Activated CD8-positive, alpha-beta memory T cell treated with anti-CD3 and anti-CD28 coated beads, Interleukin-2, amount 50 U/mL, for 1 hour (primary cell): ENCODE data around the gene DCDC2.
"Not testable (repeated sequence)": the region's sequence is repeated elsewhere in the genome, so short reads cannot be mapped to it uniquely, and the experiment has no call there.

Experiments
- DNase-seq: peaks from one replicate; pipeline ENCODE4 v3.0.0-alpha.2; 2020; ENCODE audit errors: extremely low read depth

DCDC2 gene

GRCh38 chr6:24272148-24272547 lies 85.7 kb downstream of the DCDC2 start:
- no peak for DNase-seq

- DNase-seq, result no peak
These were observed 87.8 kb downstream of the DCDC2 start for GRCh38 chr6:24270011-24270410.

GRCh38 chr6:24258214-24258613 lies 99.6 kb downstream of the DCDC2 start:
- DNase-seq, result not testable (repeated sequence)

GRCh38 chr6:24257282-24257681 lies 100.6 kb downstream of the DCDC2 start:
- no peak for DNase-seq

- DNase-seq, result no peak
These were observed 102.2 kb downstream of the DCDC2 start for GRCh38 chr6:24255676-24256075.

GRCh38 chr6:24253360-24253759 lies 104.5 kb downstream of the DCDC2 start:
- DNase-seq, result no peak

- no peak for DNase-seq
These were observed 105.6 kb downstream of the DCDC2 start for GRCh38 chr6:24252280-24252679.

- no peak for DNase-seq
These were observed 106.5 kb downstream of the DCDC2 start for GRCh38 chr6:24251339-24251738.

- DNase-seq, result no peak
These were observed 107.9 kb downstream of the DCDC2 start for GRCh38 chr6:24249926-24250325.

GRCh38 chr6:24245275-24245674 lies 112.6 kb downstream of the DCDC2 start:
- DNase-seq, result no peak

GRCh38 chr6:24242924-24243323 lies 114.9 kb downstream of the DCDC2 start:
- DNase-seq, result no peak

- not testable (repeated sequence) for DNase-seq
These were observed 116.1 kb downstream of the DCDC2 start for GRCh38 chr6:24241779-24242178.

GRCh38 chr6:24240943-24241342 lies 116.9 kb downstream of the DCDC2 start:
- no peak for DNase-seq

GRCh38 chr6:24240380-24240928 lies 117.4 kb downstream of the DCDC2 start:
- DNase-seq, result no peak

- DNase-seq, result no peak
These were observed 119.2 kb downstream of the DCDC2 start for GRCh38 chr6:24238700-24239099.

- not testable (repeated sequence) for DNase-seq
These were observed 121.1 kb downstream of the DCDC2 start for GRCh38 chr6:24236779-24237178.

GRCh38 chr6:24233813-24234442 lies 123.9 kb downstream of the DCDC2 start:
- no peak for DNase-seq

GRCh38 chr6:24231438-24231977 lies 126.4 kb downstream of the DCDC2 start:
- DNase-seq, result no peak

GRCh38 chr6:24229696-24230405 lies 128.0 kb downstream of the DCDC2 start:
- DNase-seq, result no peak

GRCh38 chr6:24228681-24229255 lies 129.1 kb downstream of the DCDC2 start:
- no peak for DNase-seq

GRCh38 chr6:24228123-24228522 lies 129.7 kb downstream of the DCDC2 start:
- DNase-seq, result no peak

GRCh38 chr6:24227556-24227955 lies 130.3 kb downstream of the DCDC2 start:
- no peak for DNase-seq

GRCh38 chr6:24226541-24226940 lies 131.3 kb downstream of the DCDC2 start:
- DNase-seq, result no peak
